Fibroblast of skin of right biceps (primary cell): ENCODE results near the gene OR7E24.
"Not testable (repeated sequence)": the region's sequence is repeated elsewhere in the genome, so short reads cannot be mapped to it uniquely, and the experiment has no call there.

Source experiments
- DNase-seq: peaks from one replicate; pipeline ENCODE4 v3.0.0-alpha.2; 2013

OR7E24 gene

DNA sequence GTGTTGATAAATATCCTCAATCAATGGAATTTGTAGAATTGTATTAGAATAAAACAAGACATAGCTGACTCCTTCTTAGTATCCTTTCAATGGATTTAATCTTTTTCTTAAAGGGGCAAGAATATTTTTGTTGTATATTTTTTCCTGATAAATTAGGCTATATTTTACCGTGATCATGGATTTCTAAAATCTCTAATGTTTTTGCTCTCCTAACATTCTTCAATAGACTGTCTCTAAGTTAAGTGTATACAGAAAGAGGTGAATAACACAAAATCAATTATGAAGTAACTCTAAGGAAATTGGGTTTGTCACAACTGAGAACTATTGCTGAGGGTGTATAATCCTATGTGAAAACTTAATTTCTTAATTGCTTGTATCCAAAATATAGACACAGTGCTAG is at the start of gene OR7E24:
TSS of gene OR7E24 (plus strand) at position 301 of the 400 bp plus-strand sequence. CDS start 114 bp downstream, outside the sequence.
- DNase-seq = no peak

DNA sequence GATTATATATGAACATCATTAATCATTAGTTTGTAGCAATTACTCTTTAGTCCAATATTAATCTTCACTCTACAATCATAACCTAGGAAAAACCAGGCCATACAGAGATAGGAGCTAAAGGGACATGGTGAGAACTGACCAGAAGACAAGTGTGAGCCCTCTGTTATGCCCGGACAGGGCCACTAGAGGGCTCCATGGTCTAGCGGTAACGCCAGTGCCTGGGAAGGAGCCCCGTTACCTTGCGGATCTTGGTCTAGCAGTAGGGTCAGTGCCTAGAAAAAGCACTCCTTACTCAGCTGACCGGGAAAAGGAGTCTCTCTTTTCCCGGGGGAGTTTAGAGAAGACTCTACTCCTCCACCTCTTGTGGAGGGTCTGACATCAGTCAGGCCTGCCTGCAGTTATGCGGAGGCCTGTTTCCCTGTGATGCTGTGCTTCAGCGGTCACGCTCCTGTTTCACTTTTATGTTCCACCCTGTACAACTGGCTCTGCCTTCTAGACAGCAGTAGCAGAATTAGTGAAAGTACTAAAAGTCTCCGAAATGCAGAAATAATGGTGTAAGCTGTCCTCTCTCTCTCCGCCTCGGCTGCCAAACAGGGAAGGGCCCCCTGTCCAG is 45.1 kb upstream of the OR7E24 start:
- DNase-seq = peak; percentile 58

DNA sequence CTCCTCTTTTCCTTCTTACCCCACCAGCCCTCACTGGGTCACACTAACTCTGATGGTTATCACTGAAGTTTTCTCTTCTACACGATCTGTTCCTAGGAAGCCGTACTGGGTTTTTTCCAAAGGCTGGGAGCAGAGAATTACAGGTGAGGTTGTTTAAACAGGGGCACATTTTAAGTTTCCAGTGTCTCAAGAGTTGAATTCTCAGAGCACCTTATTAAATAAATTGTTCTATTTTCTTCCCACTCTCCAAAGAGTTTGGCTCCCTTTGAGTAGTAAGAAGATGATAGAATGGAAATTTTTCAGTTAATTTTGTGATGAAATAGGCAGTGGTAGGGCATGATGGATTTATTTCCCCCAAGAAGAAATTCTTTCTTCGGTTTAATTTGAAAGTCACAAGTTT is 31.2 kb upstream of the OR7E24 start, which contains the start of gene OR7D4:
TSS of gene OR7D4 (minus strand) at position 101 of the 400 bp plus-strand sequence. CDS start 4,752 bp downstream, outside the sequence.
- DNase-seq = no peak

DNA sequence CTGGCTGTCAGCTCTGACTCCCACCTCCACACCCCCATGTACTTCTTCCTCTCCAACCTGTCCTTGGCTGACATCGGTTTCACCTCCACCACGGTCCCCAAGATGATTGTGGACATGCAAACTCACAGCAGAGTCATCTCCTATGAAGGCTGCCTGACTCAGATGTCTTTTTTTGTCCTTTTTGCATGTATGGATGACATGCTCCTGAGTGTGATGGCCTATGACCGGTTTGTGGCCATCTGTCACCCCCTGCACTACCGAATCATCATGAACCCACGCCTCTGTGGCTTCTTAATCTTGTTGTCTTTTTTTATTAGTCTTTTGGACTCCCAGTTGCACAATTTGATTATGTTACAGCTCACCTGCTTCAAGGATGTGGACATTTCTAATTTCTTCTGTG is 506 bp downstream of the OR7E24 start:
- DNase-seq = no peak

DNA sequence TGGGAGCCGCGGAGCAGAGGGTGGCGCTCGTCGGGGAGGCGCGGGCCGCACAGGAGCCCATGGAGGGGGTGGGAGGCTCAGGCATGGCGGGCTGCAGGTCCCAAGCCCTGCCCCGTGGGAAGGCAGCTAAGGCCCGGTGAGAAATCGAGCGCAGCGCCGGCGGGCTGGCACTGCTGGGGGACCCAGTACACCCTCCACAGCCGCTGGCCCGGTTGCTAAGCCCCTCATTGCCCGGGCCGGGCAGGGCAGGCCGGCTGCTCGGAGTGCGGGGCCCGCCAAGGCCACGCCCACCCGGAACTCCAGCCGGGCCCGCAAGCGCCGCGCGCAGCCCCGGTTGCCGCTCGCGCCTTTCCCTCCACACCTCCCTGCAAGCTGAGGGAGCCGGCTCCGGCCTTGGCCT is 32.8 kb downstream of the OR7E24 start:
- DNase-seq = not testable (repeated sequence)

DNA sequence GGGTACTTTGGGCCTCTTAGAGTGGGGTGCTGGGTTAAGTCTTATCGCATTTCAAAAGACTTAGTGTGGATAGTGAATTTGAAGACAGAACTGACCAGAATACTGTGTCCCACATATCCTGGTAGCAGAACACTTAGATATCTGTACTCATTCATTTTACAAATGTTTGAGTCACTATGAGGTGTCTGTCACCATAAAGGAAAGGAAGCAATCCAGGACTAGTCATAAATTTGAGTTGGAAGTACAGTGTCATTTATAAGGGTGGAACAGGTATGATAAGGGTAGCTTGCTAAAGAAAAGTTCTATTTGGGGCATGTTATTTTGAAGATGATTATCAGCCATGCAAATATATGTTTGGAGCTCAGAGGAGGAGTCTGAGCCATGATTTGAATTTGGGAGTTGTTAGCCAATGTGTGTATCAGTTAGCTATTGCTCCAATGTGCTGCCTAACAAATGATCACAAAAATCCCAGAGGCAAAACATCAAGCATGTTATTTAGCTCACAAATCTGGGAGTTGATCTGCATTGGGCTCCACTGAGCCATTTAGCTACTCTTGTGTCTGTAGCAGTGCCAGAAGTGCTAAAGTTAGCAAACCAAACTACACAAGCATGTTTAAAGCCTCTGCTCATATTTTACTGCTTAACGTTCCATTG is 38.6 kb downstream of the OR7E24 start:
- no peak for DNase-seq

DNA sequence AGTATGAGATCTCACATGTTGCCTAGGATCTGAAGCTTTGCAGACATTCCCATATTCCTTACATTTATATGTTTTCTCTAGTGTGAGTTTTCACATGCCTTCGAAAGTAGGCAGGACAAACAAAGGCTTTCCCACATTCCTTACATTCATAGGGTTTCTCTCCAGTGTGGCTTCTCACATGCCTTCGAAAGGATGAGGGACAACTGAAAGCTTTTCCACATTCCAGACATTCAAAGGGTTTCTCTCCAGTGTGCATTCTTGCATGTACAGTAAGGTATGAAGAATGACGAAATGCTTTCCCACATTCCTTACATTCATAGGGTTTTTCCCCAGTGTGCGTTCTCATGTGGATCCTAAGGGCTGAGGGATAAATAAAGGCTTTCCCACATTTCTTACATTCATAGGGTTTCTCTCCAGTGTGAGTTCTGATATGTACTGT is 44.7 kb downstream of the OR7E24 start:
- DNase-seq = peak; percentile 30

DNA sequence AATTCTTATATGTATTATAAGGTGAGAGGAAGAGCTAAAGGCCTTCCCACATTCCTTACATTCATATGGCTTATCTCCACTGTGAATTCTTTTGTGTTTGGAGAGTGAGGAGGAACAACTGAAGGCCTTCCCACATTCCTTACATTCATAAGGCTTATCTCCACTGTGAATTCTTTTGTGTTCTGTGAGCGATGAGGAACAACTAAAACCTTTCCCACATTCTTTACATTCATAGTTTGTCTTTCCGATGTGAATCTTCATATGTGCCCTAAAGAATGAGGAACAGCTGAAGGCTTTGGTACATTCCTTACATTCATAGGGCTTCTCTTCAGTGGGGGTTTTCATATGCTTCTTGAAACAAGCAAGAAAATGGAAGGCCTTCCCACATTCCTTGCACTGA is 45.6 kb downstream of the OR7E24 start:
- DNase-seq = peak; percentile 20
